ENCODE results near the gene ZNF609. TPM values are rescaled to one million over a fixed set of nuclear protein-coding genes. Genes with fewer than 3 reads are reported as not detected.
A peak's percentile ranks its signal among the peaks of the same experiment; 100 is the strongest.

ZNF609 gene
- polyA plus RNA-seq, 1 donor from 2014 or later = 11.8 TPM

- TF ChIP-seq EP300 (conservative IDR thresholded peaks at IDR 0.05; ENCODE audit: poor library complexity, severe bottlenecking) (no peak), TAF1 (IDR thresholded peaks at IDR 0.05; ENCODE audit: low read depth) (no peak), SMC3 (conservative IDR thresholded peaks at IDR 0.05; ENCODE audit: poor library complexity) (no peak)
Observed at GRCh38 chr15:64515825-64516224, 55.4 kb downstream of the ZNF609 start (continued).

DNA sequence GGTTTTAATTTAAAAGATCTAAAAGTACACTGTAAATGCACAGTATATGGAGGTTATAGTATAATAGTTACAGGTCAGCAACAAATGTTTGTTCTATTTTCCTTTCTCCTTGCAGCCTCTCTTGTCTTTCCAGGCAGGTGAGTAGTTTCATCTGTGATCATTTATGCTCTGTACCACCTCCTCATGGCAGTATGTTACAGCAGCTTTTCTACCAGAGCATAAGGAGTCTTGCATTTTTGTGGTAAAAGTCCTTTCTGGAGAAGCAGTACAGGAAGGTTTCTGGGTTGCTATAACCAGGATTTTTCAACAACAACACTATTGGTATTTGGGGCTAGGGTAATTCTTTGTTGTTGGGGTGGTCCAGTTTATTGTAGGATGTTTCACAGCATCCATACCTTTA, 59.5 kb downstream of the ZNF609 start:
- no peaks in the 10 kb centered on the region for H3K9me2 ChIP-seq (ENCODE audit: insufficient read depth, low read length)
- H3K9ac ChIP-seq (ENCODE audit: low read length) = no peak overlapping the region
- no peak overlapping the region for H3K4me2 ChIP-seq (ENCODE audit: low read length)
- H3F3A ChIP-seq (ENCODE audit: insufficient read depth, low read length, poor library complexity, severe bottlenecking) = peaks cover under 1% of the 10 kb centered on the region
- no peaks in the 10 kb centered on the region for H3K27me3 ChIP-seq (ENCODE audit: insufficient read depth, low read depth, low read length)
- peaks cover 68% of the 10 kb centered on the region for H3K79me2 ChIP-seq (replicated peaks; ENCODE audit: insufficient read depth, low read length)
- no peaks in the 10 kb centered on the region for H4K20me1 ChIP-seq (ENCODE audit: insufficient read depth)
- no peaks in the 10 kb centered on the region for H3K9me3 ChIP-seq (ENCODE audit: low read length)
- H3K4me3 ChIP-seq (ENCODE audit: low read length) = no peak overlapping the region
- H3K36me3 ChIP-seq (ENCODE audit: insufficient read depth, low read length) = no peaks in the 10 kb centered on the region
- no peak overlapping the region for H2AFZ ChIP-seq (ENCODE audit: low read depth, low read length)
- no peak for TF ChIP-seq TAF1 (IDR thresholded peaks at IDR 0.05; ENCODE audit: low read depth)
- TF ChIP-seq, protein P1, sequence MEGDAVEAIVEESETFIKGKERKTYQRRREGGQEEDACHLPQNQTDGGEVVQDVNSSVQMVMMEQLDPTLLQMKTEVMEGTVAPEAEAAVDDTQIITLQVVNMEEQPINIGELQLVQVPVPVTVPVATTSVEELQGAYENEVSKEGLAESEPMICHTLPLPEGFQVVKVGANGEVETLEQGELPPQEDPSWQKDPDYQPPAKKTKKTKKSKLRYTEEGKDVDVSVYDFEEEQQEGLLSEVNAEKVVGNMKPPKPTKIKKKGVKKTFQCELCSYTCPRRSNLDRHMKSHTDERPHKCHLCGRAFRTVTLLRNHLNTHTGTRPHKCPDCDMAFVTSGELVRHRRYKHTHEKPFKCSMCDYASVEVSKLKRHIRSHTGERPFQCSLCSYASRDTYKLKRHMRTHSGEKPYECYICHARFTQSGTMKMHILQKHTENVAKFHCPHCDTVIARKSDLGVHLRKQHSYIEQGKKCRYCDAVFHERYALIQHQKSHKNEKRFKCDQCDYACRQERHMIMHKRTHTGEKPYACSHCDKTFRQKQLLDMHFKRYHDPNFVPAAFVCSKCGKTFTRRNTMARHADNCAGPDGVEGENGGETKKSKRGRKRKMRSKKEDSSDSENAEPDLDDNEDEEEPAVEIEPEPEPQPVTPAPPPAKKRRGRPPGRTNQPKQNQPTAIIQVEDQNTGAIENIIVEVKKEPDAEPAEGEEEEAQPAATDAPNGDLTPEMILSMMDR (IDR thresholded peaks at IDR 0.05; ENCODE audit: poor library complexity, severe bottlenecking) = peak; percentile 13
- H3K27ac ChIP-seq (ENCODE audit: low read length) = no peak overlapping the region

DNA sequence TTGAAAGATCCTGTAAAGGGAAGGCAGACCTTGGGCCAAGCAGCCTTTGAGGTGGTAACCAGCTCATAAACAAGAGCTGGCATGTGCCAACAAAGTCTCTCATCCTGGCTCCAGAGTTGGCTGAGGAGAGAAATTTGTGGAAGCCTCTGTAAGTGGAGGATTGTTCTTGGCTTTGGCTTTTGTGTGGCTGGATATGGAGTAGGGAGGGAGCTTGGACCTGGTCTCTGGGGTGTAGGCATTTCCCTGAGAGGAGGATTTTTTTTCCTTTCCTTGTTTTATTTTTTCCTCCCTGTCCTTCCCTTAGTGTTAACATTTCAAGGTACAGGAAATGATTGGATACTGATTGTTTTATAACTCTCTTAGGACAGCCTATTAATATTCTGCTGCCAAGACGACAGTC, 60.8 kb downstream of the ZNF609 start:
- Histone ChIP-seq H3K9me3 (ENCODE audit: low read length) (no peaks in the 10 kb centered on the region), H3K36me3 (ENCODE audit: insufficient read depth, low read length) (no peaks in the 10 kb centered on the region), H4K20me1 (ENCODE audit: insufficient read depth) (no peaks in the 10 kb centered on the region), H3K79me2 (replicated peaks; ENCODE audit: insufficient read depth, low read length) (peaks cover 68% of the 10 kb centered on the region), H3K4me2 (ENCODE audit: low read length) (no peak overlapping the region), H3K9ac (ENCODE audit: low read length) (no peak overlapping the region), H3K4me3 (ENCODE audit: low read length) (peak overlapping the region; percentile 39), H2AFZ (ENCODE audit: low read depth, low read length) (no peak overlapping the region), H3F3A (ENCODE audit: insufficient read depth, low read length, poor library complexity, severe bottlenecking) (peaks cover 3% of the 10 kb centered on the region), H3K27ac (ENCODE audit: low read length) (peak overlapping the region; percentile 74), H3K27me3 (ENCODE audit: insufficient read depth, low read depth, low read length) (no peaks in the 10 kb centered on the region), H3K9me2 (ENCODE audit: insufficient read depth, low read length) (no peaks in the 10 kb centered on the region)
- no peak for TF ChIP-seq EP300 (conservative IDR thresholded peaks at IDR 0.05; ENCODE audit: poor library complexity, severe bottlenecking)
- TF ChIP-seq, protein P1 (IDR thresholded peaks at IDR 0.05; ENCODE audit: poor library complexity, severe bottlenecking) = no peak
- TF ChIP-seq TAF1 (IDR thresholded peaks at IDR 0.05; ENCODE audit: low read depth) = no peak
- TF ChIP-seq MXI1 (conservative IDR thresholded peaks at IDR 0.05; ENCODE audit: poor library complexity, severe bottlenecking) = no peak
- no peak for TF ChIP-seq SMC3 (conservative IDR thresholded peaks at IDR 0.05; ENCODE audit: poor library complexity)
- no peak for TF ChIP-seq POLR2AphosphoS5 (IDR thresholded peaks at IDR 0.05)
- no peak for TF ChIP-seq EZH2 (IDR thresholded peaks at IDR 0.05; ENCODE audit: borderline replicate concordance, insufficient read depth, low read length, poor library complexity, severe bottlenecking)

- peak overlapping the region; percentile 74 for H3K27ac ChIP-seq (ENCODE audit: low read length)
- peaks cover 3% of the 10 kb centered on the region for H3F3A ChIP-seq (ENCODE audit: insufficient read depth, low read length, poor library complexity, severe bottlenecking)
- H2AFZ ChIP-seq (ENCODE audit: low read depth, low read length) = no peak overlapping the region
- no peak for TF ChIP-seq REST (IDR thresholded peaks at IDR 0.05; ENCODE audit: borderline replicate concordance)
- TF ChIP-seq POLR2AphosphoS5 (IDR thresholded peaks at IDR 0.05) = no peak
- TF ChIP-seq EZH2 (IDR thresholded peaks at IDR 0.05; ENCODE audit: borderline replicate concordance, insufficient read depth, low read length, poor library complexity, severe bottlenecking) = no peak
- no peak for TF ChIP-seq MXI1 (conservative IDR thresholded peaks at IDR 0.05; ENCODE audit: poor library complexity, severe bottlenecking)
- TF ChIP-seq RAD21 (conservative IDR thresholded peaks at IDR 0.05) = no peak
- no peak for TF ChIP-seq TAF1 (IDR thresholded peaks at IDR 0.05; ENCODE audit: low read depth)
- TF ChIP-seq, protein P1 (IDR thresholded peaks at IDR 0.05; ENCODE audit: poor library complexity, severe bottlenecking) = no peak
- no peak for TF ChIP-seq SMC3 (conservative IDR thresholded peaks at IDR 0.05; ENCODE audit: poor library complexity)
- TF ChIP-seq EP300 (conservative IDR thresholded peaks at IDR 0.05; ENCODE audit: poor library complexity, severe bottlenecking) = no peak
- no peaks in the 10 kb centered on the region for H3K9me3 ChIP-seq (ENCODE audit: low read length)
- H4K20me1 ChIP-seq (ENCODE audit: insufficient read depth) = no peaks in the 10 kb centered on the region
- H3K79me2 ChIP-seq (replicated peaks; ENCODE audit: insufficient read depth, low read length) = peaks cover 69% of the 10 kb centered on the region
- peak overlapping the region; percentile 2 for H3K9ac ChIP-seq (ENCODE audit: low read length)
- no peaks in the 10 kb centered on the region for H3K9me2 ChIP-seq (ENCODE audit: insufficient read depth, low read length)
- H3K4me2 ChIP-seq (ENCODE audit: low read length) = peak overlapping the region; percentile 31
- peak overlapping the region; percentile 39 for H3K4me3 ChIP-seq (ENCODE audit: low read length)
- H3K27me3 ChIP-seq (ENCODE audit: insufficient read depth, low read depth, low read length) = no peaks in the 10 kb centered on the region
- H3K36me3 ChIP-seq (ENCODE audit: insufficient read depth, low read length) = no peaks in the 10 kb centered on the region
Observed at GRCh38 chr15:64521726-64522164, 61.4 kb downstream of the ZNF609 start.

Measured in neural cell (in vitro differentiated cells).